ENCODE results near the gene RNF135.
"Not testable (repeated sequence)": the region's sequence is repeated elsewhere in the genome, so short reads cannot be mapped to it uniquely, and the experiment has no call there.

RNF135 gene

DNA sequence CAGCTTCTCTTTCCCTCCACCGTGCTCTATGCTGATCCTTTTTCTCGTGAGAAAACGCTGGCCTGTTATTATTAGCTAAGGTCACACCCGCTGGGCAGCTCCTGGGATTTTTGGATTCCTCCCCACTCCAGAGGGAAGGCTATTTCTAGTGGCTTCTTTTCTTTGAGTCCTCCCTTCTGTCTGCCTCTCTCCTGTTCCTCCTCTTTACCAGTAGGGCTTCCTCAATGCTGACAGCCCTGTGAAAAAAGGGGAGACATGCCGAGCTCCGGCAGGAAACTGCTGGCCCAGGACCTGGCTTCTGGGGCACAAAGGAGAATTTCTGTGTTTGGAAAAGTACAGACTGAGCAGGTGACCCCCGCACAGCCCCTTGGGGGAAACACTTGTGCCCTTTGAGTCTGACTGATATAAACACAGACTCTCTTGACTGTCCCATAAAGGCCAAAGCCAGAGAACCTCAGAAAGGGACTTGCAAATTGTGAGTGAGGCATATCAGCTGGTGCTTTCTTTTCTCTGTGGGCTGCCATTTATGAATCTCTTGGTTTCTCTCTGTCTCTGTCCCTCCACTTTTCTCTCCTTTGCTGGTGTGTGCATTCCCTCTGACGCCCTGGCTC, 14.0 kb upstream of the RNF135 start:
- DNase-seq (ENCODE audit: low read depth): no peak

- DNase-seq (ENCODE audit: low read depth): no peak
Observed at GRCh38 chr17:30957741-30958140, 13.1 kb upstream of the RNF135 start.

- no peak for DNase-seq (ENCODE audit: low read depth)
Observed at GRCh38 chr17:30958187-30958586, 12.7 kb upstream of the RNF135 start.

GRCh38 chr17:30961209-30962188, 9.3 kb upstream of the RNF135 start:
- DNase-seq (ENCODE audit: low read depth): no peak

- not testable (repeated sequence) for DNase-seq (ENCODE audit: low read depth)
Observed at GRCh38 chr17:30964312-30964711, 6.5 kb upstream of the RNF135 start.

- no peak for DNase-seq (ENCODE audit: low read depth)
Observed at GRCh38 chr17:30964876-30965275, 6.0 kb upstream of the RNF135 start.

DNA sequence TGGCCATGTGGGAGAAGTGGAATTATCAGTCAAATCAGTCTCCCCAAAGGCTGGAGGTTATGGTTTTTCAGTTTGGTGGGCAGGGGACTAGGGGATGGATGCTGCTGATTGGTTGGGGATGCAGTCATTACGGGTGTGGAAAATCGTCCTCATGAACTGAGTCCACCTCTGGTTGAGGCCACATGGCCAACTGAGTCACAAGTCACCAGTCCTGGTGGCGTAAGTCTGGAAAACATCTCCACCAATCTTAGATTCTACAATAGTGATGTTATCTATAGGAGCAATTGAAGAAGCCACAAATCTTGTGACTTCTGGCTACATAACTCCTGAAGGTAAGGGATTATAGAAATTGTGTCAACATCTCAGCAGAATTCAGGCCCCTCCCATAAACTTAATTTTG, 5.2 kb upstream of the RNF135 start:
- DNase-seq (ENCODE audit: low read depth): no peak

GRCh38 chr17:30967911-30968310, 2.9 kb upstream of the RNF135 start:
- DNase-seq (ENCODE audit: low read depth): not testable (repeated sequence)

- no peak for DNase-seq (ENCODE audit: low read depth)
Observed at GRCh38 chr17:30969989-30970830, 629 bp upstream of the RNF135 start.

- DNase-seq (ENCODE audit: low read depth): no peak
Observed at GRCh38 chr17:30975042-30975820, 4.4 kb downstream of the RNF135 start.

DNA sequence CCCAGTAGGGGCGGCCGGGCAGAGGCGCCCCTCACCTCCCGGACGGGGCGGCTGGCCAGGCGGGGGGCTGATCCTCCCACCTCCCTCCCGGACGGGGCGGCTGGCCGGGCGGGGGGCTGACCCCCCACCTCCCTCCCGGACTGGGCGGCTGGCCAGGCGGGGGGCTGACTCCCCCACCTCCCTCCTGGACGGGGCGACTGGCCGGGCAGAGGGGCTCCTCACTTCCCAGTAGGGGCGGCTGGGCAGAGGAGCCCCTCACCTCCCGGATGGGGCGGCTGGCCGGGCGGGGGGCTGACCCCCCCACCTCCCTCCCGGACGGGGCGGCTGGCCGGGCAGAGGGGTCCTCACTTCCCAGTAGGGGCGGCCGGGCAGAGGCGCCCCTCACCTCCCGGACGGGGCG, 9.1 kb downstream of the RNF135 start:
- DNase-seq (ENCODE audit: low read depth): not testable (repeated sequence)

DNA sequence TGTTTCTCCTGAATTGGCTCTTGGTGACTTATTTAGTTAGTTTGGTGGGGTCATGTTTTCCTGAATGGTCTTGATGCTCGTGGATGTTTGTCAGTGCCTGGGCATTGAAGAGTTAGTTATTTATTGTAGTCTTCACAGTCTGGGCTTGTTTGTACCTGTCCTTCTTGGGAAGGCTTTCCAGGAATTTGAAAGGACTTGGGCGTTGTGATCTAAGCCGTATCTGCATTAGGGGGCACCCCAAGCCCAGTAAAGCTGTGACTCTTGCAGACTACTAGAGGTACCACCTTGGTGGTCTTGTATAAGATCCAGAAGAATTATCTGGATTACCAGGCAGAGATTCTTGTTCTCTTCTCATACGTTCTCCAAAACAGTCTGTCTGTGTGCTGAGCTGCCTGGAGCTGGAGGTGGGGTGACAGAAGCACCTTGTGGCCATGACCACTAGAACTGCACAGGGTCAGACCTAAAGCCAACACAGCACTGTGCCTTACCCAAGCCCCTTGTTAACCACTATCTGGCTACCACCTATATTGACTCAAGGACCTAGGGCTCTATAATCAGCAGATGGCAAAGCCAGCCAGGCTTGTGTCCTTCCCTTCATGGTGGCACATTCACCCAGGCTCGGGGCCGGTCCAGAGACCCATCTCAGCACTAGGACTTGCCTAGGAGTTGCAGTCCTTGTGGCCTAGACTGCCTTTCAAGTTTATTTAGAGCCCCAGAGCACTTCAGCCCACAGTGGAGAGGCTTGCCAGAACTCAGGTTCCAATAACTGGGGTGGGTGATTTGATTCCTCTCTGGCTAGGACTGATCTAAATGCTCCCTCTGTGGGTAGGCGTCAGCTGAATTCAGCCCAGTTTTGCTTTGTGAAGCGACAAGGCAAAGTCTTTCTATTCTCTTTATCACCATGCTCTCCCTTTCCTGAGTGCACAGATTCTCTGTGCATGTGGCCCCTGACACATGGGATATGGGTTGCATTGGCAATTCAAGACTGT, 11.0 kb downstream of the RNF135 start:
- DNase-seq (ENCODE audit: low read depth): no peak

- no peak for DNase-seq (ENCODE audit: low read depth)
Observed at GRCh38 chr17:30982855-30983254, 12.0 kb downstream of the RNF135 start.

DNA sequence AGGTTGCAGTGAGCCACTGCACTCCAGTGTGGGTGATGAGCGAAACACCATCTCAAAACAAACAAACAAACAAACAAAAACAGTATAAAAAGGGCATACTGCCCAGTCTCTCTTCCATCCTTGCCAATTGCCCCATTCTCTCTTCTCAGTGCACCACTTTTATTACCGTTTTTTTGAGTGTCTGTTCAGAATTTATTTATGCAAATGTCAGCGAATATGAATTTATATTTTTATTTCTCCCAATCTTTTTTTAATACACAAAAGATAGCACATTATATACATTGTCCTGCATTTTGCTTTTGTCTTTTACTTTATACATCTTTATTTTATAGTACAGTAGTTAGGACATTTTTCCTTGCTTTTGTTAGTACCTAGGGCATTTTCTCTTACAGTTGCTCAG, 19.6 kb downstream of the RNF135 start:
- DNase-seq (ENCODE audit: low read depth): no peak

- DNase-seq (ENCODE audit: low read depth): no peak
Observed at GRCh38 chr17:30992551-30992950, 21.7 kb downstream of the RNF135 start.

GRCh38 chr17:30995347-30995746, 24.5 kb downstream of the RNF135 start:
- DNase-seq (ENCODE audit: low read depth): no peak

DNA sequence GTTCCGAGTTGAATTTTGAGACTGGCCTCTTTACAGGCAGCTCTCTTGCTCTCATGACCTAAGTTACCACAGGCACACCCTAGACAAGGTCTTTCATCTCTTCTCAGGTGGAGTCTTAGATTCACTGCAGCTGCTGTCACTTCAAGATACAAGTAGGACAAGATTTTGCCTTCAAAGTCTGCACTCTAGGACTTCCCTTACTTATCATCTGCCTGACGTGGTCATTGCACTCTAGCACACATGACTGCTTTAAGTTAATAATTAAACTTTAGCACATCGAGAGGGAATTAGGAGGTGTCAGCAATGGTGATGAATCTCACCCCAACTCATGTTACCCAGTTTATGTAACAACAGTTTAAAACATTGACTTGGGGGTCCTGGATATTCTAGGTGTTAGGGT, 25.6 kb downstream of the RNF135 start:
- DNase-seq (ENCODE audit: low read depth): no peak

DNA sequence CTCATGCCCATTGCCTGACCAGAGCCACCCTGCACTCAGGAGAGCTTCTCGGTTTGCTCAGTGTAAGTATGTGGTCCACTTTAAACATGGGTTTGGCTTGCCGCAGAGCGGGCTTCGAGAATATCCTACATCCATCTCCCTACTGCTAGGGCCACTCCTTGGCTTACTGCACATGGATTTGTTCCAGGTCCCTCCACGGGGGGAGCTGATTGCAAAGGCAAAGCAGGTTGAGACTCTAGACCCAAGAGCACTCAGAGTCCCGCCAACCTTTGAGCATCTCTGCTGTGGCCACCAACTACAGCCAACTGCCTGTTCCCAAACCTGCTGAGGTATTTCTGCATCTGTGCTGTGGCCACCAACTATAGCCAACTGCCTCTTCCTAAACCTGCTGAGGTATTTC, 26.4 kb downstream of the RNF135 start:
- no peak for DNase-seq (ENCODE audit: low read depth)

DNA sequence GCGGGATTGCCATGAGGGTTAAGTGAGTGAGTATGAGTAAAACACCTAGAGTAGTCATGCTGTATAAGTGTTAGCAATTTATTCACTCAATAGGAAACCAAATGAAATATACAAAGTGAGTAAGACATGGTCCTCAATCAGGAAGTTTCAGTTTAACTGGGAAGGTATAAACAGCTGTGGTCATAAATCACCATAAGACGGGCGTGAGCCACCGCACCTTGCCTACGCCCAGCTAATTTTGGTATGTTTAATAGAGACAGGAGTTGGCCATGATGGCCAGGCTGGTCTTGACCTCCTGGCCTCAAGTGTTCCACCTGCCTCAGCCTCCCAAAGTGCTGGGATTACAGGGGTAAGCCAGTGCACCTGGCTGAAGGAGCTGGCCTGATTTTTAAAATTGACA, 27.0 kb downstream of the RNF135 start:
- no peak for DNase-seq (ENCODE audit: low read depth)

DNA sequence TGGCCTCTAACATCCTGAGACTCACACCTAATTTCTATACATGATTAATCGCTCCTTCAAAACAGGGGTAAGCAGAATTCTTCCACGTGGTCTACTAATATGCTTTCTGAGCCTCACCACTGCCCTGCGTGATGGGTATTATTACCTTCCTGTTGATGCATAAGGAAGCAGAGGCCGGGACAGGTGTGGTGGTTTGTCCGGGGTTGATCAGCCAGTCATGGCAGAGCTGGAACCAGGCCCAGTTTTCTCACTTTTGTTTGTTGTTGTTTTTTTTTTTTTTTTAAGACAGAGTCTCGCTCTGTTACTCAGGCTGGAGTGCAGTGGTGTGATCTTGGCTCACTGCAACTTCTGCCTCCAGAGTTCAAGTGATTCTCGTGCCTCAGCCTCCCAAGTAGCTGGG, 31.2 kb downstream of the RNF135 start:
- DNase-seq (ENCODE audit: low read depth): no peak

All from stimulated activated CD4-positive, alpha-beta T cell treated with anti-CD3 and anti-CD28 coated beads, Interleukin-2, amount 100 ng/mL, for 4 hours (primary cell).